UCSD-AML1 (cell line): ENCODE measurements around the gene SLC29A2.
"Not testable (repeated sequence)": the region's sequence is repeated elsewhere in the genome, so short reads cannot be mapped to it uniquely, and the experiment has no call there.

Experiments used
- DNase-seq: peaks from one replicate; lab custom pipeline; 2025; ENCODE audit not compliant: unreplicated experiment; lab: John Stamatoyannopoulos, UW

The SLC29A2 gene

DNA sequence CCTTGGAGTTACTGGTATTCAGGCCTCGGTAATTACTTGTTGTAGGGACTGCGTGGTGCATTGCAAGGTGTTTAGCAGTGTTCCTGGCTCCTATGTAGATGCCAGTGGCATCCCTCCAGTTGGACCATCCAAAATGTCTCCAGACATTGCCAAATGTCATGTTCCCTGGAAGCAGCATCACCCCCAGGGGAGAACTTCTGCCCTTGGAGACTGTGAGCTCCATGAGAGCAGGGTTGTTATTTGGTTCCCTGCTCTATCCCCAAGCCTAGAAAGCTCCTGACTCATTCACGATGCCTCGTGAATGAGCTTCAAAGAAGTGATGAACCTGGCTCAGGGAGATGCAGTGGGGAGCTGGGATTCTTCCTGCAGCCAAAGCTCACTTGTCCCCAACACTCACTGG lies 50.0 kb downstream of the SLC29A2 start:
- no peak for DNase-seq

GRCh38 chr11:66320748-66321147 lies 50.8 kb downstream of the SLC29A2 start:
- DNase-seq, result not testable (repeated sequence)

DNA sequence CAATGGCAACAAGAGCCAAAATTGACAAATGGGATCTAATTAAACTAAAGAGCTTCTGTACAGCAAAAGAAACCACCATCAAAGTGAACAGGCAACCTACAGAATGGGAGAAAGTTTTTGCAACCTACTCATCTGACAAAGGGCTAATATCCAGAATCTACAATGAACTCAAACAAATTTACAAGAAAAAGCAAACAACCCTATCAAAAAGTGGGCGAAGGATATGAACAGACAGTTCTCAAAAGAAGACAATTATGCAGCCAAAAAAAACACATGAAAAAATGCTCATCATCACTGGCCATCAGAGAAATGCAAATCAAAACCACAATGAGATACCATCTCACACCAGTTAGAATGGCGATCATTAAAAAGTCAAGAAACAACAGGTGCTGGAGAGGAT lies 51.3 kb downstream of the SLC29A2 start:
- not testable (repeated sequence) for DNase-seq

DNA sequence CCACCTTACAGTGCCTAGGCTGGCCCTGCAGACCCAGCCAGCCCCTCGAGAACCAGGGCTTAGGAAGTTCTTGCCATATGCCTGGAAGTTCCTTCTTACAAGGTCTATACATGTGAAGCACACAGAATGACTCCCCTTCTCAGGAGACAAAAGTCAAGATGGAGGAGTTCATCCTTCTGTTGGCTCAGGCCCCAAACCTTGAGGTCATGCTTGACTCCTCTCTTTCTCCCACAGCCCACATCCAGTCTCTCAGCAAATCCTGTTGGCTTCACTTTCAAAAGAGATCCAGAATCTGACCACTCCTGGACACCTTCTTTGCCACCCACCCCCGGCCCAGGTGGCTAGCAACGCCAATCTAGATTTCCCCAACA lies 53.0 kb downstream of the SLC29A2 start:
- DNase-seq, result no peak

GRCh38 chr11:66317723-66318599 lies 53.6 kb downstream of the SLC29A2 start:
- peak; percentile 60 for DNase-seq

GRCh38 chr11:66317322-66317722 lies 54.2 kb downstream of the SLC29A2 start:
- DNase-seq, result no peak

- no peak for DNase-seq
Observed at GRCh38 chr11:66316849-66317251, 54.7 kb downstream of the SLC29A2 start, which contains the start of gene CD248. CD248 (minus strand) TSS chr11:66317044; CDS start chr11:66317027, 17 bp downstream.

DNA sequence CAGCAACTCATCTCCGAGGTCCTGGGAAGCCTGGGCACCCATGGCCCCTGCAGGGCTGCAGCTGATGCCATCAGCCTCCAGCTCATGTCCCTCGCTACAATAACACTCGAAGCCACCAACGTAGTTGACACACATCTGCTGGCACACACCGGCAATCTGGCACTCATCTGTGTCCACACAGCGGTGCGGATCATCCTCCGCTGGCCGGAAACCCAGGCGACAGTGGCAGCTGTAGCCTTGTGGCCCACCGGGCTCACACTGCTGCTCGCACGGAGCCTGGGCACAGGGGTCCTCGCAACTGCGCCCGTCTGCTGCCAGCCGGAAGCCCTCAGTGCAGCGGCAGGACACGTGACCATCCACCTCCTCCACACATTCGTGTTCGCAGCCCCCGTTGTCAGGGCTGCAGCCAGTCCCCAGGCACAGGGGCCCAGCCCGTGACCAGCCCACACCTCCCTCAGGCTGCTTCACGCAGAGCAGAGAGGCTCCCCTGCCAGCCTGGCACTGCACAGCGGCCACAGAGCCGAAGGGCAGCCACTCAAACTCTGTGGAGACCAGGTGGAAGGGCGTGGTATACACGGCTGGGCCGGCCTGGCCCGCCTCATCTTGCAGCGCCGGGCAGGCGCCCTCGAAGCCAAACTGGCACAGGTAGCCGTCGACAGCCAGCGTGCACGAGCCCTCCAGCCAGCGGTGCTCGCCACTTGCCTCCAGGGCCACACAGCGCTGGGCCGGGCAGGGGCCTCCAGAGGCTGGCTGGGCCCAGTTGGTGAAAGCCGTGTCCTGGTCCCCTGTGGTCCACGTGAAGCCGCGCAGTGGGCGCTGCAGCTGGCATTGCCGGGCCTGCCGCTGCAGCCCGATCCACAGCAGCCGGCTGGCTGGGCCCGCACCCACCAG lies 55.4 kb downstream of the SLC29A2 start:
- DNase-seq, result no peak

GRCh38 chr11:66315498-66315885 lies 56.1 kb downstream of the SLC29A2 start:
- no peak for DNase-seq

GRCh38 chr11:66314561-66315497 lies 56.7 kb downstream of the SLC29A2 start:
- no peak for DNase-seq

GRCh38 chr11:66314186-66314501 lies 57.4 kb downstream of the SLC29A2 start:
- no peak for DNase-seq

DNA sequence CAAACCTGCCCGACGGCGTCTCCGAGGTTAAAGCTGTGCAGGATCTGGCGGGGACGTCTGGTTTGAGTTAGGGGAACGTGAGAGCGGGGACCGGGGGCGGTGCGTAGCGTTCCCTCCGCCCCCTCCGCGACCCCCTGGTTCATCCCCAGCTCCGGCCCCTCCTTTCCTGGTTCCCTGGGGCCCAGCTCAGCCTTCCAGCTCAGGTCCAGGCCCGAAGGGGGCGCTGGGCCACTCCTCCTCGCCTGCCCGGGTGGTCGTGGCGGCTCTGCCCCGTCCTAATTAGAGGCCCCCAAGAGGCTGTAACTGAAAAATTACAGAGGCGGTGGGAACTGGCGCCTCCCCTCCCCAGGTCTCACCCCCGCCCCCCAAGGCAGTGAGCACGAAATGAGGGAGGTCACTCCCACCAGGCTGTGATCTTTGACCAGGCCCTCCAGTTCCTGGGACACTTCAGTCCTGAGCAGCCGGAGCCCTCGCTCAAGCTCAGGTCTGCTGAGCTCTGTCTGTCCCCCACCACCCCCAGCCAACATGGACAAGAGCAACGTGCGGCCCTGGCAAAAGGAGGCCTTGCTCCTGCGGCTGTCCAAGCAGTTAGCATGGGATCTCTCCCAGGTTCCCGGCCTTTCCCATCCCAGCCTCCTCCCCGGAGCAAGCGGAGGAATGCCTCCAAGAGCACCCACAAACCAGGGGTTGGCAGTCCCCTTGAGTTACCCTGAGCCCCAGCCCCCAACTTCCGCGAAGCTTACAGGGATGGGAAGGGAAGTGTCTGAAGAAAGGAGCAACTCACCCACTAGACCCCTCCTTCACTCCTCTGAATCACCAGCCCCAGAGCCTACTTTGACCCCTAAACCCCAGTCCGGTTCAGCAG lies 58.0 kb downstream of the SLC29A2 start:
- no peak for DNase-seq

- peak; percentile 98 for DNase-seq
Observed at GRCh38 chr11:66312549-66313320, 58.8 kb downstream of the SLC29A2 start.
